ENCODE results near the gene PRRG1. TPM values are rescaled to one million over a fixed set of nuclear protein-coding genes. Genes with fewer than 3 reads are reported as not detected.

The PRRG1 gene
- total RNA-seq, 2 donors from 2014 or later: 3.1 to 5.2 TPM

GRCh38 chrX:37485429-37485828, 136.3 kb downstream of the PRRG1 start:
- H3K9me3 ChIP-seq (ENCODE audit: control insufficient read depth, low read length): no peaks in the 10 kb centered on the region
- WGBS, 2 experiments (ENCODE audit: insufficient coverage in 1 of 2, insufficient read length in 1 of 2): 100% methylated on average over 1 of the region's 2 CpGs; no CpG with 5 or more reads in 1 of the 2 experiments
- no peak overlapping the region for H3K9ac ChIP-seq (ENCODE audit: extremely low read depth, low read length, poor library complexity, severe bottlenecking)
- H3K27me3 ChIP-seq (ENCODE audit: control insufficient read depth, insufficient read depth, low read length, poor library complexity, severe bottlenecking): no peaks in the 10 kb centered on the region
- no peaks in the 10 kb centered on the region for H3K36me3 ChIP-seq (ENCODE audit: control insufficient read depth, insufficient read depth, low read length)
- Mint-ChIP-seq H3K27me3 (ENCODE audit: insufficient read depth) (no peaks in the 10 kb centered on the region), H3K27ac (no peak overlapping the region), H3K4me1 (peaks cover under 1% of the 10 kb centered on the region), H3K9me3 (peaks cover 36% of the 10 kb centered on the region), H3K36me3 (ENCODE audit: low read depth) (no peaks in the 10 kb centered on the region), H3K4me3 (no peak overlapping the region)
- H3K27ac ChIP-seq (ENCODE audit: low read depth, low read length): no peak overlapping the region
- no peaks in the 10 kb centered on the region for H3K4me1 ChIP-seq (ENCODE audit: control insufficient read depth, insufficient read depth, low read length)
- TF ChIP-seq, protein P1, sequence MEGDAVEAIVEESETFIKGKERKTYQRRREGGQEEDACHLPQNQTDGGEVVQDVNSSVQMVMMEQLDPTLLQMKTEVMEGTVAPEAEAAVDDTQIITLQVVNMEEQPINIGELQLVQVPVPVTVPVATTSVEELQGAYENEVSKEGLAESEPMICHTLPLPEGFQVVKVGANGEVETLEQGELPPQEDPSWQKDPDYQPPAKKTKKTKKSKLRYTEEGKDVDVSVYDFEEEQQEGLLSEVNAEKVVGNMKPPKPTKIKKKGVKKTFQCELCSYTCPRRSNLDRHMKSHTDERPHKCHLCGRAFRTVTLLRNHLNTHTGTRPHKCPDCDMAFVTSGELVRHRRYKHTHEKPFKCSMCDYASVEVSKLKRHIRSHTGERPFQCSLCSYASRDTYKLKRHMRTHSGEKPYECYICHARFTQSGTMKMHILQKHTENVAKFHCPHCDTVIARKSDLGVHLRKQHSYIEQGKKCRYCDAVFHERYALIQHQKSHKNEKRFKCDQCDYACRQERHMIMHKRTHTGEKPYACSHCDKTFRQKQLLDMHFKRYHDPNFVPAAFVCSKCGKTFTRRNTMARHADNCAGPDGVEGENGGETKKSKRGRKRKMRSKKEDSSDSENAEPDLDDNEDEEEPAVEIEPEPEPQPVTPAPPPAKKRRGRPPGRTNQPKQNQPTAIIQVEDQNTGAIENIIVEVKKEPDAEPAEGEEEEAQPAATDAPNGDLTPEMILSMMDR (conservative IDR thresholded peaks at IDR 0.05): no peak
- no peak for DNase-seq
- H3K4me3 ChIP-seq (ENCODE audit: low read length): no peak overlapping the region

GRCh38 chrX:37487271-37487670, 138.1 kb downstream of the PRRG1 start:
- 90 to 100% methylated on average over 1 to 5 of the region's 5 CpGs for WGBS, 2 experiments (ENCODE audit: insufficient coverage in 1 of 2, insufficient read length in 1 of 2)
- Mint-ChIP-seq H3K27me3 (ENCODE audit: insufficient read depth) (no peaks in the 10 kb centered on the region), H3K4me1 (no peaks in the 10 kb centered on the region), H3K9me3 (peaks cover 49% of the 10 kb centered on the region), H3K4me3 (no peak overlapping the region), H3K27ac (no peak overlapping the region), H3K36me3 (ENCODE audit: low read depth) (no peaks in the 10 kb centered on the region)
- no peak for DNase-seq
- H3K4me1 ChIP-seq (ENCODE audit: control insufficient read depth, insufficient read depth, low read length): no peaks in the 10 kb centered on the region
- no peak overlapping the region for H3K27ac ChIP-seq (ENCODE audit: low read depth, low read length)
- no peaks in the 10 kb centered on the region for H3K27me3 ChIP-seq (ENCODE audit: control insufficient read depth, insufficient read depth, low read length, poor library complexity, severe bottlenecking)
- H3K9me3 ChIP-seq (ENCODE audit: control insufficient read depth, low read length): no peaks in the 10 kb centered on the region
- H3K9ac ChIP-seq (ENCODE audit: extremely low read depth, low read length, poor library complexity, severe bottlenecking): no peak overlapping the region
- H3K36me3 ChIP-seq (ENCODE audit: control insufficient read depth, insufficient read depth, low read length): no peaks in the 10 kb centered on the region
- TF ChIP-seq, protein P1 (conservative IDR thresholded peaks at IDR 0.05): no peak
- no peak overlapping the region for H3K4me3 ChIP-seq (ENCODE audit: low read length)

GRCh38 chrX:37488323-37488722, 139.2 kb downstream of the PRRG1 start:
- Mint-ChIP-seq H3K4me1 (no peaks in the 10 kb centered on the region), H3K9me3 (peaks cover 46% of the 10 kb centered on the region), H3K4me3 (no peak overlapping the region), H3K27ac (no peak overlapping the region), H3K27me3 (ENCODE audit: insufficient read depth) (no peaks in the 10 kb centered on the region), H3K36me3 (ENCODE audit: low read depth) (no peaks in the 10 kb centered on the region)
- Histone ChIP-seq H3K9ac (ENCODE audit: extremely low read depth, low read length, poor library complexity, severe bottlenecking) (no peak overlapping the region), H3K9me3 (ENCODE audit: control insufficient read depth, low read length) (no peaks in the 10 kb centered on the region), H3K36me3 (ENCODE audit: control insufficient read depth, insufficient read depth, low read length) (no peaks in the 10 kb centered on the region), H3K27ac (ENCODE audit: low read depth, low read length) (no peak overlapping the region), H3K4me3 (ENCODE audit: low read length) (no peak overlapping the region), H3K27me3 (ENCODE audit: control insufficient read depth, insufficient read depth, low read length, poor library complexity, severe bottlenecking) (no peaks in the 10 kb centered on the region), H3K4me1 (ENCODE audit: control insufficient read depth, insufficient read depth, low read length) (no peaks in the 10 kb centered on the region)
- DNase-seq: no peak
- WGBS, 2 experiments (ENCODE audit: insufficient coverage in 1 of 2, insufficient read length in 1 of 2): 88 to 90% methylated on average over 2 to 3 of the region's 3 CpGs
- TF ChIP-seq, protein P1 (conservative IDR thresholded peaks at IDR 0.05): no peak

All from endodermal cell (in vitro differentiated cells).